ENCODE measurements around the gene RIPK3.

Gene RIPK3

DNA sequence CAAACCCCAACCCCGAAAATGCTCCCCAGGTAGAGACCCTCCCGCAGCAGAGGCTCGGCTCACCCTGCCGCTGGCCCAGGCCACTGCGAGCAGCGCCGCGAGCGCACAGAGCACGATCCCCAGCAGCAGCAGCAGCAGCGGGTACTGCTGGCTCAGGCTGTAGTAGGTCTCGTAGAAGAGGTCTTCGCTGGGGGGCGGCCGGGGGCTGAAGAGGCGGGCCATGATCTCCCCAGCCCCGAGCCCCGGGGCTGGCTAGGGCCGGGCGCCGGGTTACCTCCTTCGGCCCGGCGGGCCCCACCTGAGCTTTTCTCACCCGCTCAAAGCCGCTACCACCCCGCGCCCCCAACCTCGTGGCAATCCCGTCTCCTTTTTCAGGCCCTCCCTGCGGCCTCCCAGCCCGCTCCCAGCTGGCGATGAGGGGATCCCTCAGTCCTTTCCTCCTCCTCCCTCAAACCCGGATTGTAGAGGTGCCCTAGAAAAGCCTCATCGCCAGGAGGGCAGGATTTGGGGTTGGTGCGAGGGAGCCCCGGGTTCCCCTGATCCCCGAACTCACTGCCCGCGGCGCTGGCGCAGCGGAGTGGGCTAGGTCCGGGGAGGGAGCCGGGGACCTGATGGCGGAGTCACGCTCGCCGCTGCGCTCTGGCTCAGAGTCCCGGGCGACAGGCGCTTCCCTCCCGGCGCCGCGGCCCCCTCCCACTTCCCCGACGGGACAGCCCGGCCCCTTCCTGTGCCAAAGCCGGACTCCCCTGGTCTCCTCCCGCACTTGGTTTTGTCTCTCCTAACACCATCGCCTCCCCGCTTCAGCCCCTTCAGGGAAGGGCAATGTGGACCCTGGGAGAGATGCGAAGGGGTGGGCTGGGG is 5.1 kb downstream of the RIPK3 start, which contains the start of gene ADCY4:
TSS of gene ADCY4 (minus strand) at position 641 of the 861 bp plus-strand sequence. CDS start at position 222, 419 bp downstream.
- no peak within 1 kb of the TSS for H3K4me3 ChIP-seq (ENCODE audit: low read depth, low read length)
- DNase-seq (ENCODE audit: low read depth), result no peak
- TF ChIP-seq, protein P1, sequence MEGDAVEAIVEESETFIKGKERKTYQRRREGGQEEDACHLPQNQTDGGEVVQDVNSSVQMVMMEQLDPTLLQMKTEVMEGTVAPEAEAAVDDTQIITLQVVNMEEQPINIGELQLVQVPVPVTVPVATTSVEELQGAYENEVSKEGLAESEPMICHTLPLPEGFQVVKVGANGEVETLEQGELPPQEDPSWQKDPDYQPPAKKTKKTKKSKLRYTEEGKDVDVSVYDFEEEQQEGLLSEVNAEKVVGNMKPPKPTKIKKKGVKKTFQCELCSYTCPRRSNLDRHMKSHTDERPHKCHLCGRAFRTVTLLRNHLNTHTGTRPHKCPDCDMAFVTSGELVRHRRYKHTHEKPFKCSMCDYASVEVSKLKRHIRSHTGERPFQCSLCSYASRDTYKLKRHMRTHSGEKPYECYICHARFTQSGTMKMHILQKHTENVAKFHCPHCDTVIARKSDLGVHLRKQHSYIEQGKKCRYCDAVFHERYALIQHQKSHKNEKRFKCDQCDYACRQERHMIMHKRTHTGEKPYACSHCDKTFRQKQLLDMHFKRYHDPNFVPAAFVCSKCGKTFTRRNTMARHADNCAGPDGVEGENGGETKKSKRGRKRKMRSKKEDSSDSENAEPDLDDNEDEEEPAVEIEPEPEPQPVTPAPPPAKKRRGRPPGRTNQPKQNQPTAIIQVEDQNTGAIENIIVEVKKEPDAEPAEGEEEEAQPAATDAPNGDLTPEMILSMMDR (IDR thresholded peaks at IDR 0.05; ENCODE audit: control insufficient read depth, extremely low read depth, insufficient read depth), result no peak

- no peak overlapping the region for H3K4me3 ChIP-seq (ENCODE audit: low read depth, low read length)
- DNase-seq (ENCODE audit: low read depth), result no peak
- TF ChIP-seq, protein P1 (IDR thresholded peaks at IDR 0.05; ENCODE audit: control insufficient read depth, extremely low read depth, insufficient read depth), result peak; percentile 64
Measured at GRCh38 chr14:24332268-24332993, 7.4 kb downstream of the RIPK3 start.

DNA sequence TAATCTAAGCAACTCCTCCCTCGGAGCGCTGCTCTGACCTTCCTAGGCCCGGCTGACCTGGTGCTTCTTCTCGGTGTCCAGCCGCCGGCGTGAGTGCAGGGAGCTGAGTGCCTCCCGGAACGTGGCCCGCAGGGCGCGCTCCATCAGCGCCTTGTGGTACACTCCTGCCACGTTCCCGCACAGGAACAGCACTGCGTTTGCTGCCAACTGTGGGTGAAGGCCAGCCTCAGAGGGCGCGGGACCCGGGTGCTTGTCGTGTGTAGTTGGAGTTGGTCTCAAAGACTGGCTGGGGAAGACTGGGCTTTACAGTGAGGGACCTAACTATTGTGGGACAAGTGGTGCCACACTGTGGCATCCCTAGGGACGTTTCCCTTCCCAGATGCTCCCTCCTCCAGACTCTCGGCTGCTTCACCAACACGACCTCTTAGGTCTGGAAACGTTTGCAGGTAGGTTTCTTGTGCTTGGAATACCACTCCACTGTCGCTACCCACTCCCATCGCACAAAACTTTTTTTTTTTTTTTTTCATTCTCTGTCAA is 8.0 kb downstream of the RIPK3 start:
- no peak for DNase-seq (ENCODE audit: low read depth)
- no peak overlapping the region for H3K4me3 ChIP-seq (ENCODE audit: low read depth, low read length)
- TF ChIP-seq, protein P1 (IDR thresholded peaks at IDR 0.05; ENCODE audit: control insufficient read depth, extremely low read depth, insufficient read depth), result no peak

GRCh38 chr14:24330973-24331674 is 8.7 kb downstream of the RIPK3 start:
- no peak for DNase-seq (ENCODE audit: low read depth)
- H3K4me3 ChIP-seq (ENCODE audit: low read depth, low read length), result no peak overlapping the region
- TF ChIP-seq, protein P1 (IDR thresholded peaks at IDR 0.05; ENCODE audit: control insufficient read depth, extremely low read depth, insufficient read depth), result no peak

DNA sequence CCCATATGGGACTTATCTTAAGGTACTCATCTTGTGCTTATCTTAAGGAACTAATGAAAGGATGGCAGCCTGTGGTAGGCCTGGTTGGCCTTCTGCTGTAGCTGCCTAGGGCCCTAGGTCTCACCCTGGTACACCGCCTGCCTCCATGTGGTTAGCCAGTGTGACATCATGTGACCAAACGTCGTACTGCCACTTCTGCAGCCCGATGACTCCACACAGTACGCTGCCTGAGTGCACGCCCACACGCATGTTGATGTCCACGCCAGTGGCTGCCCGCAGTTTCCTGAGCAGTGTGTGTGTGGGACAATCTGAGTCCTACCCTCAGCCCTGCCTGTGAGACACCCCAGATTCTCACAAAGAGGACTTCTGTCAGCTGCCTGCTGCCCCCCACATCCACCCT is 10.1 kb downstream of the RIPK3 start:
- H3K4me3 ChIP-seq (ENCODE audit: low read depth, low read length), result no peak overlapping the region
- TF ChIP-seq, protein P1 (IDR thresholded peaks at IDR 0.05; ENCODE audit: control insufficient read depth, extremely low read depth, insufficient read depth), result no peak
- no peak for DNase-seq (ENCODE audit: low read depth)

GRCh38 chr14:24329073-24329663 is 10.6 kb downstream of the RIPK3 start:
- H3K4me3 ChIP-seq (ENCODE audit: low read depth, low read length), result no peak overlapping the region
- TF ChIP-seq, protein P1 (IDR thresholded peaks at IDR 0.05; ENCODE audit: control insufficient read depth, extremely low read depth, insufficient read depth), result no peak
- DNase-seq (ENCODE audit: low read depth), result no peak
